Measurements from ENCODE around the gene CDV3.

GRCh38 chr3:133608388-133608787 lies 34.9 kb downstream of the CDV3 start:
- TF ChIP-seq TAF1 (conservative IDR thresholded peaks at IDR 0.05) (no peak), CTCF (IDR thresholded peaks at IDR 0.05; ENCODE audit: low read depth, low read length, missing input control) (no peak), JUND (IDR thresholded peaks at IDR 0.05) (no peak), GABPA (IDR thresholded peaks at IDR 0.05 in 1 of 2, conservative IDR thresholded peaks at IDR 0.05 in 1 of 2) (no peak), RAD21 (IDR thresholded peaks at IDR 0.05) (no peak), MAX (IDR thresholded peaks at IDR 0.05) (no peak), REST (IDR thresholded peaks at IDR 0.05) (no peak), ATF3 (IDR thresholded peaks at IDR 0.05) (no peak), HNF4A (conservative IDR thresholded peaks at IDR 0.05) (no peak), YY1 (IDR thresholded peaks at IDR 0.05) (no peak), SP1 (IDR thresholded peaks at IDR 0.05) (no peak), EGR1 (IDR thresholded peaks at IDR 0.05; ENCODE audit: low read depth in 2 of 2) (no peak), FOXA1 (IDR thresholded peaks at IDR 0.05) (no peak), RXRA (IDR thresholded peaks at IDR 0.05) (no peak)

Data from liver (tissue), 3 donors.